ENCODE data around the gene CRADD. TPM values are rescaled to one million over a fixed set of nuclear protein-coding genes. Genes with fewer than 3 reads are reported as not detected.

CRADD gene
- total and polyA plus RNA-seq, 2 of the 4 experiments (the other 2 are of a cell fraction), result 11.1 to 14.0 TPM

DNA sequence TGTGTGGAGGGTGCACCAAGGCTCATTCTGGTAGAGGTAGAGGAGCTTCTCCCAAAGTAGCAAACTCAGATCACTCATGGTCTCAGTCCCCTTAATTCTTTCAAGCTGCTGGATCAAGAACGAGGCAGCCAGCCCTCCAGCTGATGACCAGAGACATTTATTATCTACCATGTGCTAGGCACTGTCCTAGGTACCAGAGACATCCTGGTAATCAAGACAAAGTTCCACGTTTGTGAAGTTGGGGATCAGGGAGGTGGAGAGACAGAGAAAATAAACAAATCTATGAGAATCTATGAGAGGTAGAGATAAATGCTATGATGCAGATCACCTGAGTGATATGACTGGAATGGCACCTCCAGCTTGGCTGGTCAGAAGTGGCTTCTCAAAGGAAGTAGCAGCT lies 130.2 kb downstream of the CRADD start:
- WGBS, 2 experiments (ENCODE audit: extremely low coverage in 2 of 2, insufficient read length in 1 of 2), result no CpG with 5 or more reads among the region's 2 CpGs
- no peak overlapping the region for H3K4me3 ChIP-seq (ENCODE audit: insufficient read depth, low read depth, low read length)
- ChIA-PET CTCF (no interaction called here), POLR2A (ENCODE audit: unreplicated experiment) (no interaction called here)
- no peak overlapping the region for H3K27ac ChIP-seq (ENCODE audit: insufficient read depth, low read length)
- intact Hi-C loops (cut with micrococcal nuclease) (no loop called here), dilution Hi-C loops (cut with HindIII; ENCODE audit: low sequenced_read_pairs, unreplicated experiment) (no loop called here), in situ Hi-C loops (cut with MboI; ENCODE audit: low sequenced_read_pairs) (no loop called here)
- H3K4me1 ChIP-seq (ENCODE audit: control insufficient read depth, insufficient read depth, low read length), result peaks cover 18% of the 10 kb centered on the region
- H3K23ac ChIP-seq (ENCODE audit: low read depth, low read length), result no peak overlapping the region
- H3K18ac ChIP-seq (ENCODE audit: low read depth, low read length), result no peak overlapping the region
- no TSS peak for BruUV-seq (replicated peaks)
- no peak overlapping the region for H2BK120ac ChIP-seq (ENCODE audit: low read depth, low read length)
- H4K8ac ChIP-seq (ENCODE audit: low read depth in 2 of 2, low read length in 2 of 2), result no peak overlapping the region
- H3K27me3 ChIP-seq (ENCODE audit: control insufficient read depth, insufficient read depth, low read length), result no peaks in the 10 kb centered on the region
- no peak overlapping the region for H3K14ac ChIP-seq (replicated peaks; ENCODE audit: low read depth, low read length)
- H3K9ac ChIP-seq (ENCODE audit: low read depth, low read length), result no peak overlapping the region
- ATAC-seq (ENCODE audit: low read depth), result no peak
- H2AK5ac ChIP-seq (ENCODE audit: low read depth, low read length), result no peak overlapping the region
- H3K36me3 ChIP-seq (ENCODE audit: control insufficient read depth, insufficient read depth, low read length), result no peaks in the 10 kb centered on the region
- DNase-seq, result no peak
- no peaks in the 10 kb centered on the region for H3K9me3 ChIP-seq (ENCODE audit: control insufficient read depth, insufficient read depth, low read length)
- no peak overlapping the region for H4K5ac ChIP-seq (ENCODE audit: low read depth, low read length)
- H2BK15ac ChIP-seq (ENCODE audit: low read depth, low read length), result no peak overlapping the region; the same call in 2 of the 3 replicates
- no peak overlapping the region for H2AK9ac ChIP-seq (replicated peaks; ENCODE audit: low read depth, low read length, poor library complexity)
- H3K56ac ChIP-seq (ENCODE audit: extremely low read depth, insufficient read depth, low read length), result no peak overlapping the region
- TF ChIP-seq MAZ (IDR thresholded peaks at IDR 0.05; ENCODE audit: borderline replicate concordance, low read depth, low read length) (no peak), FOS (IDR thresholded peaks at IDR 0.05; ENCODE audit: low read depth, low read length) (no peak), SMC3 (IDR thresholded peaks at IDR 0.05; ENCODE audit: low read depth, low read length) (no peak), NFE2L2 (IDR thresholded peaks at IDR 0.05; ENCODE audit: low read depth, low read length) (no peak), CEBPB (IDR thresholded peaks at IDR 0.05; ENCODE audit: low read depth, low read length) (no peak)
- TF ChIP-seq, protein P1, sequence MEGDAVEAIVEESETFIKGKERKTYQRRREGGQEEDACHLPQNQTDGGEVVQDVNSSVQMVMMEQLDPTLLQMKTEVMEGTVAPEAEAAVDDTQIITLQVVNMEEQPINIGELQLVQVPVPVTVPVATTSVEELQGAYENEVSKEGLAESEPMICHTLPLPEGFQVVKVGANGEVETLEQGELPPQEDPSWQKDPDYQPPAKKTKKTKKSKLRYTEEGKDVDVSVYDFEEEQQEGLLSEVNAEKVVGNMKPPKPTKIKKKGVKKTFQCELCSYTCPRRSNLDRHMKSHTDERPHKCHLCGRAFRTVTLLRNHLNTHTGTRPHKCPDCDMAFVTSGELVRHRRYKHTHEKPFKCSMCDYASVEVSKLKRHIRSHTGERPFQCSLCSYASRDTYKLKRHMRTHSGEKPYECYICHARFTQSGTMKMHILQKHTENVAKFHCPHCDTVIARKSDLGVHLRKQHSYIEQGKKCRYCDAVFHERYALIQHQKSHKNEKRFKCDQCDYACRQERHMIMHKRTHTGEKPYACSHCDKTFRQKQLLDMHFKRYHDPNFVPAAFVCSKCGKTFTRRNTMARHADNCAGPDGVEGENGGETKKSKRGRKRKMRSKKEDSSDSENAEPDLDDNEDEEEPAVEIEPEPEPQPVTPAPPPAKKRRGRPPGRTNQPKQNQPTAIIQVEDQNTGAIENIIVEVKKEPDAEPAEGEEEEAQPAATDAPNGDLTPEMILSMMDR (conservative IDR thresholded peaks at IDR 0.05; ENCODE audit: low read depth, low read length), result no peak
- no peak overlapping the region for H2AFZ ChIP-seq (replicated peaks; ENCODE audit: low read length, poor library complexity)
- H3K4me2 ChIP-seq (ENCODE audit: low read depth, low read length), result no peak overlapping the region
- H2BK20ac ChIP-seq (ENCODE audit: low read depth, low read length), result no peak overlapping the region
- peaks cover 17% of the 10 kb centered on the region for H3K9me1 ChIP-seq (ENCODE audit: insufficient read depth, low read length)
- H2BK5ac ChIP-seq (ENCODE audit: low read depth, low read length, poor library complexity, severe bottlenecking), result no peak overlapping the region
- H4K20me1 ChIP-seq (ENCODE audit: insufficient read depth, low read length), result no peaks in the 10 kb centered on the region
- no peak overlapping the region for H4K91ac ChIP-seq (ENCODE audit: insufficient read depth, low read depth, low read length)
- no peak overlapping the region for H3K4ac ChIP-seq (ENCODE audit: low read depth, low read length)
- H3K79me1 ChIP-seq (ENCODE audit: low read depth in 1 of 2, low read length in 2 of 2), result peaks cover 3 to 18% of the 10 kb centered on the region in 2 experiments; a peak in 3 of 4 replicates

Data from IMR-90 (cell line).